ENCODE results near the gene SDK2.

Gene SDK2, protein sequence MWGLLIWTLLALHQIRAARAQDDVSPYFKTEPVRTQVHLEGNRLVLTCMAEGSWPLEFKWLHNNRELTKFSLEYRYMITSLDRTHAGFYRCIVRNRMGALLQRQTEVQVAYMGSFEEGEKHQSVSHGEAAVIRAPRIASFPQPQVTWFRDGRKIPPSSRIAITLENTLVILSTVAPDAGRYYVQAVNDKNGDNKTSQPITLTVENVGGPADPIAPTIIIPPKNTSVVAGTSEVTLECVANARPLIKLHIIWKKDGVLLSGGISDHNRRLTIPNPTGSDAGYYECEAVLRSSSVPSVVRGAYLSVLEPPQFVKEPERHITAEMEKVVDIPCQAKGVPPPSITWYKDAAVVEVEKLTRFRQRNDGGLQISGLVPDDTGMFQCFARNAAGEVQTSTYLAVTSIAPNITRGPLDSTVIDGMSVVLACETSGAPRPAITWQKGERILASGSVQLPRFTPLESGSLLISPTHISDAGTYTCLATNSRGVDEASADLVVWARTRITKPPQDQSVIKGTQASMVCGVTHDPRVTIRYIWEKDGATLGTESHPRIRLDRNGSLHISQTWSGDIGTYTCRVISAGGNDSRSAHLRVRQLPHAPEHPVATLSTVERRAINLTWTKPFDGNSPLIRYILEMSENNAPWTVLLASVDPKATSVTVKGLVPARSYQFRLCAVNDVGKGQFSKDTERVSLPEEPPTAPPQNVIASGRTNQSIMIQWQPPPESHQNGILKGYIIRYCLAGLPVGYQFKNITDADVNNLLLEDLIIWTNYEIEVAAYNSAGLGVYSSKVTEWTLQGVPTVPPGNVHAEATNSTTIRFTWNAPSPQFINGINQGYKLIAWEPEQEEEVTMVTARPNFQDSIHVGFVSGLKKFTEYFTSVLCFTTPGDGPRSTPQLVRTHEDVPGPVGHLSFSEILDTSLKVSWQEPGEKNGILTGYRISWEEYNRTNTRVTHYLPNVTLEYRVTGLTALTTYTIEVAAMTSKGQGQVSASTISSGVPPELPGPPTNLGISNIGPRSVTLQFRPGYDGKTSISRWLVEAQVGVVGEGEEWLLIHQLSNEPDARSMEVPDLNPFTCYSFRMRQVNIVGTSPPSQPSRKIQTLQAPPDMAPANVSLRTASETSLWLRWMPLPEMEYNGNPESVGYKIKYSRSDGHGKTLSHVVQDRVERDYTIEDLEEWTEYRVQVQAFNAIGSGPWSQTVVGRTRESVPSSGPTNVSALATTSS (N-terminal part only)

DNA sequence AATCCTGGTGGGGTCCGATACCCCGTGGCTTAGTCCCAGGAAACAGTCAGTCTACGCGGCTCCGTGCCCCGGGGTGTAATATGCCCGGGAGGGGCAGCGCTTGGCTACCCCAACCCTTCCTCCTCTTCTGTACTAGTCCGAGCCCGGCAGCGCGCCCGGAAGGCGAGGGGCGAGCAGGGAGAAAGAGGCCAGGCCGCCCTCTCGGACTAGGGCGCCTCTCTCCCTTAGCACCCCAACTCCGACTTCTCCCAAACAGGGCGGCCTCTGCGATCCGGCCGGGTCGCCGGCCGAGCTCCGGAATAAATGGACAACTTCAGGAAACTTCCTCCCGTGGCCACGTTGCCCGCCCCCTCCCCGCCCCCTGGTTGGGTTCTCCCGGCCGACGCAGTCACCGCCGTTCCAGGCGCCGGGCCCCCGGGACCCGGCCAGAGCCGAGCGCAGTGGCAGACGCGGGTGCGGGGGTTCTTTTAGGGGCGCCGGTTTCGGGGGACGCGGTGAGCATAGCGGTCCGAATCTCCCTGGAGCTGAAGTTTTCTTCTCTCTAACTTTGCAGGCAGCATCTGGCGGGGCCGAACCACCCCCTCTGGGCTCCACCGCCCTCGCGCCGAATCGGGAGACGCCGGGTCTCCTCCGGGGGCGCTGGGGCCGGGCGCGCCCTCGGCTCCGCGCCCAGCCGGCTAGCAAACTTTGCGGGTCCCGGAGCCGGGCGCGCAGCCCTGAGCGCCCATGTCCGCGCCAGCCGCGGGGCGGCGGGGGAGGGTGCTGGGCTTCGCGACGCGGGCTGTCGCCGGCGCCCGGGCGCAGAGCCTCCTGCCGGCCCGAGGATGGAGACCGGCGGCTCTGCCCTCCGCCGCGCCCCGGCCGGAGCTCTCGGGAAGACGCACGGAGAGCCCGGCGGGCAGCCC, at the start of gene SDK2:
Gene SDK2, minus strand, starts transcription at position 301 of the 905 bp plus-strand sequence. CDS start 357 bp downstream, outside the sequence.
- no peak for DNase-seq

- DNase-seq: no peak
Measured at GRCh38 chr17:73693071-73693470, 48.8 kb upstream of the SDK2 start.

- DNase-seq: no peak
Measured at GRCh38 chr17:73691321-73691766, 47.1 kb upstream of the SDK2 start.

GRCh38 chr17:73690676-73691075, 46.4 kb upstream of the SDK2 start:
- DNase-seq: no peak

GRCh38 chr17:73689596-73690275, 45.5 kb upstream of the SDK2 start:
- DNase-seq: no peak

DNA sequence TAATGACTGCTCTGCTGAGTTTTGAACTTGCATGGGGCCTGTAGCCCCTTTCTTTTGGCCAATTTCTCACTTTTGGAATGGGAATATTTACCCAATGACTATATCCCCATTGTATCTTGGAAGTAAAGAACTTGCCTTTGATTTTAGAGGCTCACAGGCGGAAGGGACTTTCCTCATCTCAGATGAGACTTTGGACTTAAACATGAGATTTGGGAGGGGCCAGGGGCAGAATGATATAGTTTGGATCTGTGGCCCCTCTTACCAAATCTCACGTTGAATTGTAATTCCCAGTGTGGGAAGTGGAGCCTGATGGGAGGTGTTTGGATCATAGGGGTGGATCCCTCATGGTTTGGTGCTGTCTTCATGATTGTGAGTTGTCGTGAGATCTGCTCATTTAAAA, 42.7 kb upstream of the SDK2 start:
- DNase-seq: no peak

DNA sequence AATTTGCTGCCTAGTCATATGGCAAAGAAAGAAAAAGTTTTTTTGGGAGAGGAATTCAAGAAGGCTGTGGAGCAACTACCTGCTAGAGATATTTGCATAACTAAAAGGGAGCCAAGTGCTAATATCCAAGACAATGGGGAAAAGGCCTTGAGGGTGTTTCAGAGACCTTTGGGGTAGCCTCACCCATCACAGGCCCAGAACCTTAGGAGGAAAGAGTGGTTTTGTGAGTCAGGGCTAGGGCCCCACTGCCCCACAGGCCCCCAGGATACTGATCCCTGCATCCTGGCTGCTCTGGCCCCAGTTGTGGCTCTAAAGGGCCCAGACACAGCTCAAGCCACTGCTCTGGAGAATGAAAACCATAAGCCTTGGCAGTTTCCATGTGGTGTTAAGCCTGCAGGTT, 41.9 kb upstream of the SDK2 start:
- no peak for DNase-seq

GRCh38 chr17:73684183-73684582, 39.9 kb upstream of the SDK2 start:
- DNase-seq: no peak

DNA sequence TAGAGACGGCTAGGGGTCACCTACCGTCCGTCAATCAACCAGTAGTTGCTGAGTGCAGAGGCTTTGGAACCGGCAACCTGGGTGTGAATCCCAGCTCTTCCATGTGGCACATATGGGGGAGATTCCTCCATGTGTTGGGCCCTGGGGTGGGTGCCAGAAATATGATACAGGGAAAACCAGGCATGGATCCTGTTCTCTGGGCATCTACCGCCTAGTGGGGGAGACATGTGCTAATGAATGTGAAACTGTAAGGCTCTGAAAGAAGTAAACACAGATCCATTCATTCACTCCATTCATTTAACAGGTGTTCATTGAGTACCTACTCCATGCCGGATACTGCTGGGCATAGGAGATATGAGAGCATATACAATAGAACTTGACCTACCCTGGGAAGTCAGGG, 39.5 kb upstream of the SDK2 start:
- DNase-seq: no peak

GRCh38 chr17:73681946-73682345, 37.7 kb upstream of the SDK2 start:
- no peak for DNase-seq

DNA sequence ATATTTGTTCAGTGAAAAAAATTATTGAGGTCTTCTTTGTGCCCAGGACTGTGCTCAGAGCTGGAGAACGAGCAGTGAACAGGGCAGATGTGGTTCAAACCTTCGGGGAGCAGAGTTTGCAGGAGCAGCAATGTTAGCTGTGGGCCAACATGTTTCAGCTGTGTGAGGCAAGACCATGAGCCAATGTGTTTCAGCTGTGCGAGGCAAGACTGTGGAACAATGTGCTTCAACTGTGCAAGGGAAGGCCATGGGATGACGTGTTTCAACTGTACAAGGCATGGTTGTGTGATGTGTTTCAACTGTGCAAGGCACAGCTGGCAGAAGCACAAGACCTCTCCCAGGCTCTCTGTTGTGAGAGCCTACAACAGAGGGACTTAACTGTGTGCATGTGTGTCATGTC, 35.2 kb upstream of the SDK2 start:
- DNase-seq: no peak

DNA sequence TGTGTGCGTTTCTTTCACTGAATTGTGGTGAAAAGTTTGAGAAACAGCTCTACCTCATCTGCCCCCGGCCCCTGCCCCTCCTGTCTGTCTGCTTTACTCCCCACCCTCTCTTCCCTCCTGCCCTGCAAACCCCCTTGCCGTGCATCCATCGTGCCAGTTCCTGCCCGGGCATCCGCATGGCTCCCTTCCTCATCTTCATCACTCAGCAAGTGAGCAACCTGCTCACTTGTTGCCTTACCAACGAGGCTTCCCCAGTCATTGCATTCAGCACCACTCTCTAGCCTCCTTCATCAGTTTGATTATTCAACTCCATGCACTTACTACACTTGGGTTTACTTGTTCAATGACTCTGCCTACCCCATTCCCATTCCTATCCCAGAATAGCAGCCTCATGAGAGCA, 34.8 kb upstream of the SDK2 start:
- no peak for DNase-seq

DNA sequence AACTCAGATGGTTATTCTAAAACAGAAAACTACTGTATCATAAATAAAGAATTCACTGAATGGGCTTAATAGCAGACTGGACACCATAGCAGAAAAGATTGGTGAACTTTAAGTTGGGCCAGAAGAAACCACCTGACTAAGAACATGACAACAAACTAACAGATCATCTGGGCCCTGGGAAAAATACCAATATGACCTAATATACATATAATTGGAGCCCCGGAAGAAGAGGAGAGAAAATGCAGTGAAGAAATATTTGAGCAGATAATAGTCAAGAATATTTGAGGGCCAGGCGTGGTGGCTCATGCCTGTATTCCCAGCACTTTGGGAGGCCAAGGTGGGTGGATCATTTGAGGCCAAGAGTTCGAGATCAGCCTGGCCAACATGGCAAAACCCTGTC, 25.5 kb upstream of the SDK2 start:
- no peak for DNase-seq

- DNase-seq: no peak
Measured at GRCh38 chr17:73667181-73667959, 23.1 kb upstream of the SDK2 start.

GRCh38 chr17:73663614-73664013, 19.4 kb upstream of the SDK2 start:
- DNase-seq: no peak

DNA sequence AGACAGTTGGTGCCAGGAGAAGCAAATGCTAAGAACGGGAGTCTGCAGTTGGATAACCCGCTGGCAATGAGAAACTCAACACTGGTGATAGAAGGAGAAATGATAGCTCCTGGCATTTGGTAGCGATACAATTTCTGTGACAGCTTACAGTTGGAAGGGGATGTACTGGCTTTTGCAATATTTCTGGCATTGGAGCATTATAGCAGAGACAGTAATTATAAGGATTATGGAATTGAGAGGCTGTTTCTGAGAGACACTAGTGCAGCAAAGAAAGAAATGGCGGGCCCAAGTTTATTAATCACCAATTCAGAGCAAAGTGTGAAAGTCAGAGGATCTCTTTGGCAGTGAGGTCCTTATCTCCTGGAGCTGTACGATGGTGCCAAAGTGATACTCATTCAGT, 16.1 kb upstream of the SDK2 start:
- no peak for DNase-seq

GRCh38 chr17:73658821-73659515, 14.7 kb upstream of the SDK2 start:
- DNase-seq: no peak

- peak; percentile 33 for DNase-seq
Measured at GRCh38 chr17:73657473-73658116, 13.3 kb upstream of the SDK2 start.

DNA sequence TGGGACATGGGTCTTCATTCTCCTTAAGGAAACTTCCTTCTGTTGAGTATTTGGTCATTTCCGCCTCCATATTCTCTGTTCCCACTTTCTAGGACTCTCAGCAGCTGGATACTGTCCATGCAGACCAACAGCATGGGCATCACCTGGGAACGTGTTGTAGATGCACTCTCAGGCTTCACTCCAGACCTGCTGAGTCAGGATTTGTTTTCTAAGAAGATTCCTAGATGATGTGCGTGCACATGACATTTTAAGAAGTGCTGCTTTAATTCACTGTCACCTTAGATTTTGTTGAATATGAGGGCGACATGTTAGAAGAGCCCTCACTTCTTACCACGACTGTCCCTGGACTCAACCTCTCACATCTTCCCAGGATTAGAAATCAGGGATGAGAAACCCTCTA, 10.0 kb upstream of the SDK2 start:
- no peak for DNase-seq

DNA sequence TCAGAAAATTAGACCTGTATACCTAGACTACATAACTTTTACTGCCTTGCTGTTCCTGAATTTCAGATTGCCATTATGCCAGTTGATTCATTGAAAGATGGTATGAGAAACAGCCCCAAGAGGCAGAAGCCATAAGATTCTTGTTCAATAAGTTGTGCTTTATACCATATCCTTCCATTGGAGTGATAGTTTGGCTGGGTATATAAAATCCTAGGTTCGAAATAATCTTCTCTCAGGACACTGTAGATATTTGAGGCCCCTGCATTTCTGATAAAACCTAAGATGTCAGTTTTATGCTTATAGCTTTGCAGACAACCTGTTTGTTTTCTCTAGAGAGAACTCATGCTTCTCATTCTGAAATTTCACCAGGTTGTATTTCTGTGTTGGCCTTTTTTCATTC, 9.6 kb upstream of the SDK2 start:
- DNase-seq: no peak

All from RPMI8226 (cell line).